Measurements from ENCODE around the gene RNF128.
A peak's percentile ranks its signal among the peaks of the same experiment; 100 is the strongest.
"Not testable (repeated sequence)": the region's sequence is repeated elsewhere in the genome, so short reads cannot be mapped to it uniquely, and the experiment has no call there.

Gene RNF128

DNA sequence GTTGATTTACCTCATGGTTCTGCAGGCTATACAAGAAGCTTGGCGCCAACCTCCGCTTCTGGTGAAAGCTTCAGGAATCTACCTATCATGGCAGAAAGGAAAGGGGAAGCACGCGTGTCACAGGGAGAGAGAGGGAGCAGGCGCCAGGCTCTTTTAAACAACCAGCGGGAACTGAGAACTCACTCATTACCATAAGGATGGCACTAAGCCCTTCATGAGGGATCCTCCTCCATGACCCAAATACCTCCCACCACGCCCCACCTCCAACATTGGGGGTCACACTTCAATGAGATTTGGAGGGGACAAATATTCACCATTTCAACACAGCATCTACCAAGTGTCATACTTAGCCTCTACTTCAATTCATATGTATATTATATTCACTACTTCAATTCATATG lies 57.2 kb downstream of the RNF128 start:
- Histone ChIP-seq H3K36me3 (no peaks in the 10 kb centered on the region), H3K27ac (no peak overlapping the region), H3K4me3 (ENCODE audit: low read depth, low read length) (no peak overlapping the region), H3K9me3 (ENCODE audit: severe bottlenecking) (no peaks in the 10 kb centered on the region), H3K27me3 (ENCODE audit: insufficient read depth, low read depth, severe bottlenecking) (peaks cover 48% of the 10 kb centered on the region)
- DNase-seq = no peak
- TF ChIP-seq, protein P1, sequence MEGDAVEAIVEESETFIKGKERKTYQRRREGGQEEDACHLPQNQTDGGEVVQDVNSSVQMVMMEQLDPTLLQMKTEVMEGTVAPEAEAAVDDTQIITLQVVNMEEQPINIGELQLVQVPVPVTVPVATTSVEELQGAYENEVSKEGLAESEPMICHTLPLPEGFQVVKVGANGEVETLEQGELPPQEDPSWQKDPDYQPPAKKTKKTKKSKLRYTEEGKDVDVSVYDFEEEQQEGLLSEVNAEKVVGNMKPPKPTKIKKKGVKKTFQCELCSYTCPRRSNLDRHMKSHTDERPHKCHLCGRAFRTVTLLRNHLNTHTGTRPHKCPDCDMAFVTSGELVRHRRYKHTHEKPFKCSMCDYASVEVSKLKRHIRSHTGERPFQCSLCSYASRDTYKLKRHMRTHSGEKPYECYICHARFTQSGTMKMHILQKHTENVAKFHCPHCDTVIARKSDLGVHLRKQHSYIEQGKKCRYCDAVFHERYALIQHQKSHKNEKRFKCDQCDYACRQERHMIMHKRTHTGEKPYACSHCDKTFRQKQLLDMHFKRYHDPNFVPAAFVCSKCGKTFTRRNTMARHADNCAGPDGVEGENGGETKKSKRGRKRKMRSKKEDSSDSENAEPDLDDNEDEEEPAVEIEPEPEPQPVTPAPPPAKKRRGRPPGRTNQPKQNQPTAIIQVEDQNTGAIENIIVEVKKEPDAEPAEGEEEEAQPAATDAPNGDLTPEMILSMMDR (IDR thresholded peaks at IDR 0.05; ENCODE audit: low read depth, low read length) = no peak

DNA sequence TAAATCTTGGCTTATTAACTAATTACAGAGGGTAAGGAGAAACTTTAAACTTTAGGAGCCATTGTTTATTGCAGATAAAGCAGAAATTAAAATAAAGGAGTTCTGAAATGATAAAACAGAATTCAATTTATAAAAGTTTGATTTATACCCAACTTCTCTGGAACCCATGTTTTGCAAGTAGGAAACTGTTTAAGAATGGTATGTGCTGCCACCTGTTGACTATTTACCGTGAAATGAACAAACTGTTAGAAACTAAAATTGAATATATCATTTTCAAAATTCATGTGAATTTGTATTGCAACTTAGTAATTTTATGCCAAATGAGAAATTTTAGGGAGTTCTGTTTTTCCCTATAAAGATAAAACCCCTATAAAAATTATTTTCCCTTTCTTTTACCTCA lies 65.0 kb downstream of the RNF128 start:
- H3K9me3 ChIP-seq (ENCODE audit: severe bottlenecking) = no peaks in the 10 kb centered on the region
- H3K4me3 ChIP-seq (ENCODE audit: low read depth, low read length) = no peak overlapping the region
- H3K27me3 ChIP-seq (ENCODE audit: insufficient read depth, low read depth, severe bottlenecking) = peaks cover 13% of the 10 kb centered on the region
- TF ChIP-seq, protein P1 (IDR thresholded peaks at IDR 0.05; ENCODE audit: low read depth, low read length) = no peak
- no peaks in the 10 kb centered on the region for H3K36me3 ChIP-seq
- no peak for DNase-seq
- H3K27ac ChIP-seq = no peak overlapping the region

DNA sequence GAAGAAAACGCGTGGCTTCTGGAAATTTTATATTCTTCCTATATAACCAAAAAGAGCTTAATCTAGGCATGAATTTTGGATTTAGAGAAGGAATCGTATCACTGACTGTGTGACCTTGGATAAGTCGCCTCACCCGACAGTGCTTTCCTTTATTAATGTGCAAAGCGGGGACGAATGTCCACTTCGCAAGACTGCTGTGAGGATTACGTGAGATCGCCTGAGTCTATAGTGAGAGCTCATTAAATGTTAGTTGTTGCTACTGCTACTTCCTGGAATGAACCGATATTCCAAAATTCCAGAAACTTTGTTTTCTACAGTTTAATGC lies 75.5 kb downstream of the RNF128 start:
- no peak for DNase-seq
- no peak overlapping the region for H3K27ac ChIP-seq
- H3K4me3 ChIP-seq (ENCODE audit: low read depth, low read length) = no peak overlapping the region

DNA sequence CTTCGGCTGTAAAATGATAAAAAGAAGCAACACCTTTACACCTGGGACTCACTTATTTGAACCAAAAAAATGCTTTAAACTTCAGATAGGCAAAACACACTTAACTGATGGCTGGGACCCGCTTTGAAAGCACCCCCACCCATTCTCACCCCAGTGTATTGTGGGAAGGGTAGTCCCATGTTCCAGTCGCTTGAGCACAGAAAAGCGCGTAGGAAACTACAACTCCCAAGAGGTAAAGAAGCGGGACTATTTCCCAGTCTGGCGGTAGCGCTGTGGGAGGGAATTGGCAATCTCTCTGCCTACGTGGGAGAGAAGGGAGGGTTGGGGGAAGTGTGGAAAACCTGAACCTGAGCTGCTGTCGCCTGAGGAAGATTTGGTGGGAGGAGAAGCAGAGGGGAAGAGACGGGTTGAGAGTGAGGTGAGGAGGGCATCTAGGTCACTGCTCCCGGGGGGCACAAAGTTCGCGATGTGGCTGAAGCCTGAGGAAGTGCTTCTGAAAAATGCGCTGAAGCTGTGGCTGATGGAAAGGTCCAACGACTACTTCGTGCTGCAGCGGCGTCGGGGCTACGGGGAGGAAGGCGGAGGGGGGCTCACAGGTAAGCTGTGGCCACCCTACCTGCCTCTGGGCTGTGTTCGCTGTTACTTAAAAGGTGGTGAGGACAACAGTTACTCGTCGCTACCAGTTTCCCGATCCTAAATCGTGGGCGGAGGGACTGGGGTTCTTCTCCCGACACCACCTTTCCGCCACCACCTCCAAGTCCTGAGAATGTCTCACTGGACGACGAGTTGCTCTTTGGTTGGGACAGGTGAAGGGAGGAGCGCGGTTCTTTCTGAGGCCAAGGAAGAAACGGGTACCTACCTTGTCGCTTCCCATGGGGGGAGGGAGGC lies 76.1 kb downstream of the RNF128 start, which contains the start of gene TBC1D8B:
Gene TBC1D8B, plus strand, starts transcription at position 286 of the 888 bp plus-strand sequence. Its CDS starts 181 bp downstream, at position 467.
- peaks cover 84% of the 10 kb centered on the region for H3K27me3 ChIP-seq (ENCODE audit: insufficient read depth, low read depth, severe bottlenecking)
- no peaks in the 10 kb centered on the region for H3K9me3 ChIP-seq (ENCODE audit: severe bottlenecking)
- peak; percentile 11 for DNase-seq
- H3K36me3 ChIP-seq = no peaks in the 10 kb centered on the region
- TF ChIP-seq, protein P1 (IDR thresholded peaks at IDR 0.05; ENCODE audit: low read depth, low read length) = no peak
- H3K27ac ChIP-seq = no peak within 1 kb of the TSS
- H3K4me3 ChIP-seq (ENCODE audit: low read depth, low read length) = no peak within 1 kb of the TSS

More for the DNA sequence above, 75.5 kb downstream of the RNF128 start:
- peaks cover 83% of the 10 kb centered on the region for H3K27me3 ChIP-seq (ENCODE audit: insufficient read depth, low read depth, severe bottlenecking)
- TF ChIP-seq, protein P1 (IDR thresholded peaks at IDR 0.05; ENCODE audit: low read depth, low read length) = no peak
- H3K9me3 ChIP-seq (ENCODE audit: severe bottlenecking) = no peaks in the 10 kb centered on the region
- no peaks in the 10 kb centered on the region for H3K36me3 ChIP-seq

DNA sequence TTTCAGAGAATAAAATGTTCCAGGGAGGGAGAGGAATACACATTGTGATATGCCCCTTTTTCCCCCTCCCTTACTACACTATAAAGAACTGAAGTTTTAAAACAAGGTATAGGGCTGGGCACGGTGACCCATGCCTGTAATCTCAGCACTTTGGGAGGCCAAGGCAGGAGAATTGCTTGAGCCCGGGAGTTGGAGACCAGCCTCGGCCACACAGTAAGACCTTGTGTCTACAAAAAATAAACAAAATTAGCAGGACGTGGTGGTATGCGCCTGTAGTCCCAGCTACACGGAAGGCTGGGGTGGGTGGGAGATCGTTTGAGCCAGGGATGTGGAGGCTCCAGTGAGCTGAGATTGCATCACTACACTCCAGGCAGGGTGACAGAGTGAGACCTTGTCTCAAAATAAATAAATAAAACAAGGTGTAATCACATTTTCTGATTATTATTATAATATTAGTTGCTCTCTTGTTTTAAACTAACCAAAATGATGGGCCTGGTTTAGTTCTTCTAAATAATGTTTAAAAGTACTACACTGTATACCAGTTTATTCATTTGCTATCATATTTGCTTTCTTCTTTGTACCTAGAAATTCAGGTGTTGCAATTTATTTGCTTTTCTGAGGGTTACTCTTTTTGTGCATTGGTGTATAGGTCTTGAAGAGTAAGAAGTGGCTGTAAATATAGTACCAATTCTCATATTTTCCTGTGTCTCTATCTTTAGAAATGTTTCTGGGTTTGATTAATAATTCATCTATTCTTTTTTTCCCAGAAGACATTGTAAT lies 84.8 kb downstream of the RNF128 start:
- Histone ChIP-seq H3K4me3 (ENCODE audit: low read depth, low read length) (no peak overlapping the region), H3K36me3 (no peaks in the 10 kb centered on the region), H3K27me3 (ENCODE audit: insufficient read depth, low read depth, severe bottlenecking) (peaks cover 24% of the 10 kb centered on the region), H3K27ac (no peak overlapping the region), H3K9me3 (ENCODE audit: severe bottlenecking) (no peaks in the 10 kb centered on the region)
- TF ChIP-seq, protein P1 (IDR thresholded peaks at IDR 0.05; ENCODE audit: low read depth, low read length) = no peak
- no peak for DNase-seq

DNA sequence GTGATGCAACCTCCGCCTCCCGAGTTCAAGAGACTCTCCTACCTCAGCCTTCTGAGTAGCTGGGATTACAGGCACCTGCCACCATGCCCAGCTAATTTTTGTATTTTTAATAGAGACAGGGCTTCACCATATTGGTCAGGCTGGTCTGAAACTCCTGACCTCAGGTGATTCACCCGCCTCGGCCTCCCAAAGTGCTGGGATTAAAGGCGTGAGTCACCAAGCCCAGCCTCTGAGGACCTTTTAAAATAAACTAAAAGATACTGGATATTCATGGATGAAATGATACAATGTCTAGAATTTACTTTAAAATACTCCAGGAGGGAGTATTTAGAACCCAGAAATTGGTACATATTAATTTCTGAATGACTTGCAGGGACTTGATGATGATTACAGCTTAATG lies 86.4 kb downstream of the RNF128 start:
- not testable (repeated sequence) for H3K36me3 ChIP-seq; H3K4me3 ChIP-seq (ENCODE audit: low read depth, low read length); H3K9me3 ChIP-seq (ENCODE audit: severe bottlenecking); H3K27ac ChIP-seq; DNase-seq
- H3K27me3 ChIP-seq (ENCODE audit: insufficient read depth, low read depth, severe bottlenecking) = peaks cover 20% of the 10 kb centered on the region

DNA sequence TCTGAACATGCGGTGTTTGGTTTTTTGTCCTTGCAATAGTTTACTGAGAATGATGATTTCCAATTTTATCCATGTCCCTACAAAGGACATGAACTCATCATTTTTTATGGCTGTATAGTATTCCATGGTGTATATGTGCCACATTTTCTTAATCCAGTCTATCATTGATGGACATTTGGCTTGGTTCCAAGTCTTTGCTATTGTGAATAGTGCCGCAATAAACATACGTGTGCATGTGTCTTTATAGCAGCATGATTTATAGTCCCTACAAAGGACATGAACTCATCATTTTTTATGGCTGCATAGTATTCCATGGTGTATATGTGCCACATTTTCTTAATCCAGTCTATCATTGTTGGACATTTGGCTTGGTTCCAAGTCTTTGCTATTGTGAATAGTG lies 87.6 kb downstream of the RNF128 start:
- not testable (repeated sequence) for DNase-seq, H3K36me3 ChIP-seq

More for the DNA sequence above, 87.6 kb downstream of the RNF128 start:
- H3K4me3 ChIP-seq (ENCODE audit: low read depth, low read length); H3K27ac ChIP-seq; H3K9me3 ChIP-seq (ENCODE audit: severe bottlenecking): not testable (repeated sequence)
- peaks cover 25% of the 10 kb centered on the region for H3K27me3 ChIP-seq (ENCODE audit: insufficient read depth, low read depth, severe bottlenecking)
